ENCODE results near the gene FAM117A.

Gene FAM117A

DNA sequence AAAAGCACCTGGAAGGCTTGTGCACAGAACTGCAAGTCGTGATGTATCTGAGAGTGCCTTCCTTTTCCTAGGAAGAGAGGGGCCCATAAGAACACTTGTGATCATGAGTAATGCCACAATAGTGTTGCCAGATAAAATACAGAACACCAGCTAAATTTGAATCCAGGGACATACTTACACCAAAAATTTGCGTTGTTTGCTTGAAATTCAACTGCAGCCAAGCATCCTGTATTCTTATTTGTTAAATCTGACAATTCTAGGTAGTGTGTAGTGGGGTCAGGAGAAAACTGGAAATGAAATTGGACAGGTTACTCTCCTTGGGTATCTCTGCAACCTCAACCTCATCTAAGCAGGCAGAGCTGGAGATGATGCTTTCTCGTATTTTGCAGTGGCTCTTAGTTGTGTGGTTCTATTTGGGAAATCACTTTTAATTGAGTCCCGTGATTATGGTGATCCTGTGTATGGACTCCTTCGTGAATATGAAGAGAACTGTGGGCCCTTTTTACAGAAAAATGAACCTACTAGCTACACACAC lies 68.2 kb downstream of the FAM117A start:
- no peak overlapping the region for H3K4me3 ChIP-seq (ENCODE audit: low read depth, low read length)
- no peaks in the 10 kb centered on the region for H3K9me3 ChIP-seq (ENCODE audit: control insufficient read depth, insufficient read depth, low read depth, low read length)
- no peak overlapping the region for H3K27ac ChIP-seq (ENCODE audit: extremely low read depth, low read depth, low read length)
- POLR2A ChIA-PET, result interaction anchor here (0.5 to 2.8 kb wide), 5 partner anchors 11 to 627 kb away, joined by 3 to 10 read pairs (median 7); partner anchors contain the start of genes FAM117A and SLC35B1
- no peaks in the 10 kb centered on the region for H3K4me1 ChIP-seq (ENCODE audit: control insufficient read depth, insufficient read depth, low read length)
- CTCF ChIA-PET, result interaction anchor here (0.6 to 27.1 kb wide), 32 partner anchors 9 to 369 kb away, joined by 3 to 486 read pairs (median 4); partner anchors contain the start of genes FAM117A, NXPH3 and SLC35B1
- TF ChIP-seq ZNF19 (tag by site-specific recombination; IDR thresholded peaks at IDR 0.05; ENCODE audit: low read depth) (no peak), ZNF660 (tag by site-specific recombination; IDR thresholded peaks at IDR 0.05) (0 out of 2 replicates have a peak, but pooled peaks have one; percentile 42)
- H3K36me3 ChIP-seq (ENCODE audit: control insufficient read depth in 2 of 2, insufficient read depth in 1 of 2, low read length in 2 of 2), result peaks cover 3 to 17% of the 10 kb centered on the region in 2 experiments; a peak in 1 of 3 replicates

DNA sequence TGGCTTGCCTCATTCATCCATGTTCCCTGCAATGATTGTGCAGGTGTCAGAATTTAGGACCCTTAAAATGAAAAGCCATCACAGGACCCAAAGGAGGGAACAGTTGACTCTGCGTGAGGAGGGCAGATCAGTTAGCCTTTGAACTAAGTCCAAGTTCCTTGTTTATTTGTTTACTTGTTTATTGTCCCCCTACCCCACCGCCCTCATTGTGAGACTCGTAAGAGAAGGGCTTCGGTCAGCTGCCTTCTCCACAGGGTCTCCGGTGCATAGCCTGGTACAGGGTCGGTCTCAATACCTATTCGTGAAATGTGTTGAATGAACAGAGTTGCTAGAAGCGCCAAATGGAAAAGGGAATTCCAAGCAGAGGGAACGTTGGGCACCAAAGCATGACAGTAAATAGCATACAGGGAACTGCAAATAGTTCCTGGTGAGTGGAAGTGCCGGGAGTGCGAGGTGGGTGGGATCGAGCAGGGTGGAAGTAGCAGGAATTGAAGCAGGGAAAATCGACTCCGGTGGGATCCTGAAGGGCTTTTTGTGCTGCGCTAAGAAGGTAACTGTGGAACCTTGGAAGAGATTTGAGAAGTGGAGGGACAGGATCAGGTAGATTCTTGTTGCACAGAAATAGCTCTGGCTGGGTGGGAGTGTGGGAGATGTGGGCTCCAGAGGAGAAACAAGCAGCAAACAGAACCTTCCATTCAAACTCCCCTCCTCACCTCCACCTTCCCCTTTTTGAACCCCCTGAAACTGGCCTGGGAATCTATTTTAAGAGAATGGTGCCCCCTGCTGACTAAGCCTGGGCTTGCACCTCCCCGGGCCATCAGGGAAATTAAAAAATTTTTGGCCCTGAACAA lies 68.9 kb downstream of the FAM117A start:
- Histone ChIP-seq H3K36me3 (ENCODE audit: control insufficient read depth in 2 of 2, insufficient read depth in 1 of 2, low read length in 2 of 2) (peaks cover 0 to 10% of the 10 kb centered on the region in 2 experiments; a peak in 1 of 3 replicates), H3K27ac (ENCODE audit: extremely low read depth, low read depth, low read length) (no peak overlapping the region), H3K9me3 (ENCODE audit: control insufficient read depth, insufficient read depth, low read depth, low read length) (no peaks in the 10 kb centered on the region), H3K4me3 (ENCODE audit: low read depth, low read length) (no peak overlapping the region), H3K4me1 (ENCODE audit: control insufficient read depth, insufficient read depth, low read length) (no peaks in the 10 kb centered on the region)
- ChIA-PET POLR2A (interaction anchor here (0.5 to 2.8 kb wide), 5 partner anchors 11 to 626 kb away, joined by 3 to 10 read pairs (median 7); partner anchors contain the start of genes FAM117A and SLC35B1), CTCF (interaction anchor here (0.6 to 27.1 kb wide), 33 partner anchors 9 to 320 kb away, joined by 3 to 486 read pairs (median 4); partner anchors contain the start of genes NXPH3 and SLC35B1)
- TF ChIP-seq ZNF335 (tag by site-specific recombination; conservative IDR thresholded peaks at IDR 0.05), result no peak
- 0 out of 2 replicates have a peak, but pooled peaks have one; percentile 17 for TF ChIP-seq ZBTB8A (tag by site-specific recombination; IDR thresholded peaks at IDR 0.05)
- TF ChIP-seq ZNF366 (tag by site-specific recombination; conservative IDR thresholded peaks at IDR 0.05), result 0 out of 2 replicates have a peak, but pooled peaks have one; percentile 16
- TF ChIP-seq, protein P1, sequence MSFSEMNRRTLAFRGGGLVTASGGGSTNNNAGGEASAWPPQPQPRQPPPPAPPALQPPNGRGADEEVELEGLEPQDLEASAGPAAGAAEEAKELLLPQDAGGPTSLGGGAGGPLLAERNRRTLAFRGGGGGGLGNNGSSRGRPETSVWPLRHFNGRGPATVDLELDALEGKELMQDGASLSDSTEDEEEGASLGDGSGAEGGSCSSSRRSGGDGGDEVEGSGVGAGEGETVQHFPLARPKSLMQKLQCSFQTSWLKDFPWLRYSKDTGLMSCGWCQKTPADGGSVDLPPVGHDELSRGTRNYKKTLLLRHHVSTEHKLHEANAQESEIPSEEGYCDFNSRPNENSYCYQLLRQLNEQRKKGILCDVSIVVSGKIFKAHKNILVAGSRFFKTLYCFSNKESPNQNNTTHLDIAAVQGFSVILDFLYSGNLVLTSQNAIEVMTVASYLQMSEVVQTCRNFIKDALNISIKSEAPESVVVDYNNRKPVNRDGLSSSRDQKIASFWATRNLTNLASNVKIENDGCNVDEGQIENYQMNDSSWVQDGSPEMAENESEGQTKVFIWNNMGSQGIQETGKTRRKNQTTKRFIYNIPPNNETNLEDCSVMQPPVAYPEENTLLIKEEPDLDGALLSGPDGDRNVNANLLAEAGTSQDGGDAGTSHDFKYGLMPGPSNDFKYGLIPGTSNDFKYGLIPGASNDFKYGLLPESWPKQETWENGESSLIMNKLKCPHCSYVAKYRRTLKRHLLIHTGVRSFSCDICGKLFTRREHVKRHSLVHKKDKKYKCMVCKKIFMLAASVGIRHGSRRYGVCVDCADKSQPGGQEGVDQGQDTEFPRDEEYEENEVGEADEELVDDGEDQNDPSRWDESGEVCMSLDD (tag by site-specific recombination; IDR thresholded peaks at IDR 0.05), result 0 out of 2 replicates have a peak, but pooled peaks have one; percentile 47
- TF ChIP-seq, protein P2, sequence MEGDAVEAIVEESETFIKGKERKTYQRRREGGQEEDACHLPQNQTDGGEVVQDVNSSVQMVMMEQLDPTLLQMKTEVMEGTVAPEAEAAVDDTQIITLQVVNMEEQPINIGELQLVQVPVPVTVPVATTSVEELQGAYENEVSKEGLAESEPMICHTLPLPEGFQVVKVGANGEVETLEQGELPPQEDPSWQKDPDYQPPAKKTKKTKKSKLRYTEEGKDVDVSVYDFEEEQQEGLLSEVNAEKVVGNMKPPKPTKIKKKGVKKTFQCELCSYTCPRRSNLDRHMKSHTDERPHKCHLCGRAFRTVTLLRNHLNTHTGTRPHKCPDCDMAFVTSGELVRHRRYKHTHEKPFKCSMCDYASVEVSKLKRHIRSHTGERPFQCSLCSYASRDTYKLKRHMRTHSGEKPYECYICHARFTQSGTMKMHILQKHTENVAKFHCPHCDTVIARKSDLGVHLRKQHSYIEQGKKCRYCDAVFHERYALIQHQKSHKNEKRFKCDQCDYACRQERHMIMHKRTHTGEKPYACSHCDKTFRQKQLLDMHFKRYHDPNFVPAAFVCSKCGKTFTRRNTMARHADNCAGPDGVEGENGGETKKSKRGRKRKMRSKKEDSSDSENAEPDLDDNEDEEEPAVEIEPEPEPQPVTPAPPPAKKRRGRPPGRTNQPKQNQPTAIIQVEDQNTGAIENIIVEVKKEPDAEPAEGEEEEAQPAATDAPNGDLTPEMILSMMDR (tag by site-specific recombination; IDR thresholded peaks at IDR 0.05), result peak; percentile 48
- TF ChIP-seq ZNF747 (tag by site-specific recombination; IDR thresholded peaks at IDR 0.05), result no peak
- TF ChIP-seq ZEB2 (tag by site-specific recombination; IDR thresholded peaks at IDR 0.05), result 0 out of 2 replicates have a peak, but pooled peaks have one; percentile 23
- peak; percentile 97 for TF ChIP-seq ZNF654 (tag by site-specific recombination; IDR thresholded peaks at IDR 0.05; ENCODE audit: low read depth)
- 0 out of 2 replicates have a peak, but pooled peaks have one; percentile 39 for TF ChIP-seq ZNF2 (tag by site-specific recombination; IDR thresholded peaks at IDR 0.05)
- TF ChIP-seq, protein P3, sequence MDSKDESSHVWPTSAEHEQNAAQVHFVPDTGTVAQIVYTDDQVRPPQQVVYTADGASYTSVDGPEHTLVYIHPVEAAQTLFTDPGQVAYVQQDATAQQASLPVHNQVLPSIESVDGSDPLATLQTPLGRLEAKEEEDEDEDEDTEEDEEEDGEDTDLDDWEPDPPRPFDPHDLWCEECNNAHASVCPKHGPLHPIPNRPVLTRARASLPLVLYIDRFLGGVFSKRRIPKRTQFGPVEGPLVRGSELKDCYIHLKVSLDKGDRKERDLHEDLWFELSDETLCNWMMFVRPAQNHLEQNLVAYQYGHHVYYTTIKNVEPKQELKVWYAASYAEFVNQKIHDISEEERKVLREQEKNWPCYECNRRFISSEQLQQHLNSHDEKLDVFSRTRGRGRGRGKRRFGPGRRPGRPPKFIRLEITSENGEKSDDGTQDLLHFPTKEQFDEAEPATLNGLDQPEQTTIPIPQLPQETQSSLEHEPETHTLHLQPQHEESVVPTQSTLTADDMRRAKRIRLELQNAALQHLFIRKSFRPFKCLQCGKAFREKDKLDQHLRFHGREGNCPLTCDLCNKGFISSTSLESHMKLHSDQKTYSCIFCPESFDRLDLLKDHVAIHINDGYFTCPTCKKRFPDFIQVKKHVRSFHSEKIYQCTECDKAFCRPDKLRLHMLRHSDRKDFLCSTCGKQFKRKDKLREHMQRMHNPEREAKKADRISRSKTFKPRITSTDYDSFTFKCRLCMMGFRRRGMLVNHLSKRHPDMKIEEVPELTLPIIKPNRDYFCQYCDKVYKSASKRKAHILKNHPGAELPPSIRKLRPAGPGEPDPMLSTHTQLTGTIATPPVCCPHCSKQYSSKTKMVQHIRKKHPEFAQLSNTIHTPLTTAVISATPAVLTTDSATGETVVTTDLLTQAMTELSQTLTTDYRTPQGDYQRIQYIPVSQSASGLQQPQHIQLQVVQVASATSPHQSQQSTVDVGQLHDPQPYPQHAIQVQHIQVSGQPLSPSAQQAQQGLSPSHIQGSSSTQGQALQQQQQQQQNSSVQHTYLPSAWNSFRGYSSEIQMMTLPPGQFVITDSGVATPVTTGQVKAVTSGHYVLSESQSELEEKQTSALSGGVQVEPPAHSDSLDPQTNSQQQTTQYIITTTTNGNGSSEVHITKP (tag by site-specific recombination; IDR thresholded peaks at IDR 0.05), result peak; percentile 35; the same call in 1 of the 2 replicates
